ENCODE measurements around the gene EGF.
"Not testable (repeated sequence)": the region's sequence is repeated elsewhere in the genome, so short reads cannot be mapped to it uniquely, and the experiment has no call there.

EGF gene

DNA sequence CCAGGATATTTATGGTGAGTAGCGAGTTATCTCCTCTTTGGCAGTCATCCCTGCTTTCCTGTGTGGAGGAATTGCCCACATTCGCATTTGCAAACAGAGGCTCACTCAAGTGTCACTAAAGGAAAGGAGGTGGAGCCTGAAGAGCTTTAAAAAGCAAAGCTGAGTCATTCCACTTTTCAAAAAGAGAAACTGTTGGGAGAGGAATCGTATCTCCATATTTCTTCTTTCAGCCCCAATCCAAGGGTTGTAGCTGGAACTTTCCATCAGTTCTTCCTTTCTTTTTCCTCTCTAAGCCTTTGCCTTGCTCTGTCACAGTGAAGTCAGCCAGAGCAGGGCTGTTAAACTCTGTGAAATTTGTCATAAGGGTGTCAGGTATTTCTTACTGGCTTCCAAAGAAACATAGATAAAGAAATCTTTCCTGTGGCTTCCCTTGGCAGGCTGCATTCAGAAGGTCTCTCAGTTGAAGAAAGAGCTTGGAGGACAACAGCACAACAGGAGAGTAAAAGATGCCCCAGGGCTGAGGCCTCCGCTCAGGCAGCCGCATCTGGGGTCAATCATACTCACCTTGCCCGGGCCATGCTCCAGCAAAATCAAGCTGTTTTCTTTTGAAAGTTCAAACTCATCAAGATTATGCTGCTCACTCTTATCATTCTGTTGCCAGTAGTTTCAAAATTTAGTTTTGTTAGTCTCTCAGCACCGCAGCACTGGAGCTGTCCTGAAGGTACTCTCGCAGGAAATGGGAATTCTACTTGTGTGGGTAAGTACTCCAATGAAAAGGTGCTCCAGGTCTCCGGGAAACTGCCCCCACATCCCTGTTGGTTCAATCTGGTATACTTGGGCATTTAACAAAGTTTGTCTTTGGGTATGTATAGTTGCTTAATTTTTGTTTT lies at the start of gene EGF:
Gene EGF (plus strand): TSS at position 178 of the 890 bp plus-strand sequence. CDS start 453 bp downstream, at position 631.
- no peak for DNase-seq

DNA sequence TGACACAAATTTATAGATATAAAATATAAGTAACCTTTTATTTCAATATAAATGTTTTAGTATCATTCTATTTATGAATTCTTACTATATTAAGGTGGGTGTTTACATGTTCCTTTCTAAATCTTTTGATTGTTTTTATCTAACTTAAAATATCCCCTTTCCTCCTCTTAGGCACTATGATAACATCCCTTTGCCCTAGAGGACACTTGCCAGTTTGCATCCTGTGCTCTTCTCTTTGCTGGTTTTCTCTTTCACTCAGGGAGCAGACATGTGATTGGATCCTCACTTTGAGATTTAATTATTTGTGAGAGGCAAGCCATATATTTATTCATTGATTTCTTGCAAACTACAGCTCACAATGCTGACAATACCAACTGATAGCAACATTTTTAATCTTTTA lies 48.5 kb upstream of the EGF start:
- no peak for DNase-seq

DNA sequence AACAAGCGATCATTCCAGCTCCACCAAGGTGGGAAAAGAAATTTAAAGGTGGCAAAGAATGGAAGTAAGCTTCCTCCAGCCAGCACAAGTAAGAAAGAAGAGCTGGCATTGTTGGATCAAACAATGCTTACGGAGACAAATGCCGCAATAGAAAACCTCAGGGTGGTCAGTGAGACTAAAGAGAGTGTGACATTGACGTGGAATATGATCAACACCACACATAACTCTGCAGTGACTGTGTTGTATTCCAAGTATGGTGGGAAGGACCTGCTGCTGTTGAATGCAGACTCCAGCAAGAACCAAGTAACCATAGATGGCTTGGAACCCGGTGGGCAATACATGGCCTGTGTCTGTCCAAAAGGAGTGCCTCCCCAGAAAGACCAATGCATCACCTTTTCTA lies 42.6 kb upstream of the EGF start:
- no peak for DNase-seq

DNA sequence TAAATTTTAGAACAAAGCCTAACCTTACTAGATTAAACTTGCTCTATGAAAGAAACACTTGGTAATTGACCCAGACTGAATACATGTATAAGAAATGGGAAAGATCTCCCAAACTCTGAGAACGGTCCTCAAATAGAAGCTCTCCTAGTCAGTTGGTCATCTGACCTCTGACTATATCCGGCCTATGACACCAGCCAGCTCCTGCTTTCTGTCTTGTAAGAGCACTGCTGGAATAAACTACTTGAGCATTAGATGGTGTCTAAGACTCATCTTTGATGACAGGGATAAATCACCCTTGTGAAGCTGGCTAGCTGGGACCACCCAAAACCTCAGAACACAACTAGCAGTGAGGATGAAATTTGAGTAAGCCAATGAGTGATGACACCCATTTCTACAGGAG lies 40.6 kb upstream of the EGF start:
- no peak for DNase-seq

DNA sequence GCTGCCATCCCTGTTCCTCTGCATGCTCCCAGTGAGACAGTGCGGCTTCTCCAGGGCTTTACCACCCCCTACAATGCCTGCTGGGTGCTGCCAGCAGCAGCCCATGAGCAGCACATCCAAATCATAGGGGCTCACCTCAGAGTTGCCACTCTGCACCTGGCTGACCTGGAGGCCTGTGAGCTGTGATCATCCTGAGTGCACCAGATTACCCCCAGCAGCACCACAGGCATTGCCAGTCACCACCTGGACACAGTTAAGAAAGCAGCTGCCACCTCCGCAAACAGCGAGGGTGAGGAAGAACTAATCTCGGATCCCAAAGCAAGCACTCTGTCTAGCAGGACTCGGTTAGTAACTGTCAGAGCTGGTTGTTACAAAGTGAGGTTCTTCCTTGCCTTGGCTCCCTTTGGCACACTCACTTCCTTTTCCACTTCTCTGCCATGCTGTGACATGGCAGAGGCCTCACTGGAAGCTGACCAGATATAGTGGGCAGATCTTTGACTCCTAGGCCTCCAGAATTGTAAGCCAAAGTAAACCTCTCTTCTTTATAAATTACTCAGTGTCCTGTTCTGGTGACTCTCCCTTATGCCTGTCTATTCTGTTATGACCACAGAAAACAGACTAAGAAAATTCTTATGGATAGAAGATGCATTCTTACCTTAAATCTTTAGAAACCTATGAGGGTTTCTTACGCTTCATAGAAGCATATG lies 39.6 kb upstream of the EGF start:
- DNase-seq: no peak

DNA sequence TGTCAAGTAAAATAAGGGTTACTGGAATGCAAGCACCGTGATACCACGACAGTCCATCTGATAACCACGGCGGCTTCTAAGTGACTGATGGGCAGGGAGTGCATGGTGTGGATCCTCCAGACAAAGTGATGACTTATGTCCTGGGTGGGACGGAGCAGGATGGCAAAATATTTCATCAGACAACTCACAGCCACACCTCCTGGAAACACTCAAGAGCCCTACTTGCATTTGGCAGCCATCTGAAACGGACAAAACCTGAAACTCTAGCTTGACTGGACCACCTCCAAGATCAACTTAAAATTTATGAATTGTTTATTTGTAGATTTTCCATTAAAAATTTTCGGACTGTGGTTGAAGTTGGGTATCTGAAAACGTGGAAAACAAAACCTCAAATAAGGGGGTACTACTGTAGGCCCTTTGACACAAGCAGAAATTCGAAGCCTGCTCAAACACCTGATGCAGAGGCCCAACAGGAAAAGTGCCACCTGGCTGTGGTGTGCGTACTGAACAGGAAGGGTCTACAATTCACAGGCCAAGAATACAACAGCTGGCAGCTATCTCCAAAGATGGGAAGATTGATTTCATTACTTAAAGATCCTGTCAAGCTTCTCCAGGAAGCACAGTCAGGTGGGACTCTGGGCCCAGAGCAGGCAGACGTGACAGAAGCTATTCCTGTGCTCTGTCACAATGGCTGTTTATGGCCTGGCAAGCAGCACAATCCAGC lies 38.7 kb upstream of the EGF start:
- no peak for DNase-seq

DNA sequence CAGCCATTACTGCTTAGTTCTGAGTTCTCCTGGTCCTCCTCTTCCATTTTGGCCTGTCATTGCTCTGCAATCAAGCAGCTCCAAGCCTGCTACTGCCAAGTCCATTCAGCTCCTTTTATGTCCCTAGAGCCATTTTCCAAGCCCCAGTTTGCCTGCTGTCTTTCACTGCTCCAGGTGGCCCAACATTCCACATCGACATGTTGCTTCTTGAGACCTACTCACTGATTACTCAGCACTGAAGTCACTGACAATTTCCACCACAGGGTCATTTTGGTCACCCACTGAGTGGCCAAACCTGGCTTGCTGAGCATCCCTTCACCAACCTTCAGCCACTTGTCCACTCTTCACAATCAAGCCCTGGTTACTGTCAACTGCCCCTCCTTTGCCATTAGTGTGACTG lies 37.6 kb upstream of the EGF start:
- no peak for DNase-seq

DNA sequence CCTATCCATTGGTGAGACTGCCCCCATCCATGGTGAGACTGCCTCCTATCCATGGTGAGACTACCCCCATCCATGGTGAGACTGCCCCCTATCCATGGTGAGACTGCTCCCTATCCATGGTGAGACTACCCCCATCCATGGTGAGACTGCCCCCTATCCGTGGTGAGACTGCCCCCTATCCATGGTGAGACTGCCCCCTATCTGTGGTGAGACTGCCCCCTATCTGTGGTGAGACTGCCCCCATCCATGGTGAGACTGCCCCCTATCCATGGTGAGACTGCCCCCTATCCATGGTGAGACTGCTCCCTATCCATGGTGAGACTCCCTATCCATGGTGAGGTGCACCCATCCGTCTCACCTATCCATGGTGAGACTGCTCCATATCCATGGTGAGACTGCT lies 37.1 kb upstream of the EGF start:
- not testable (repeated sequence) for DNase-seq

DNA sequence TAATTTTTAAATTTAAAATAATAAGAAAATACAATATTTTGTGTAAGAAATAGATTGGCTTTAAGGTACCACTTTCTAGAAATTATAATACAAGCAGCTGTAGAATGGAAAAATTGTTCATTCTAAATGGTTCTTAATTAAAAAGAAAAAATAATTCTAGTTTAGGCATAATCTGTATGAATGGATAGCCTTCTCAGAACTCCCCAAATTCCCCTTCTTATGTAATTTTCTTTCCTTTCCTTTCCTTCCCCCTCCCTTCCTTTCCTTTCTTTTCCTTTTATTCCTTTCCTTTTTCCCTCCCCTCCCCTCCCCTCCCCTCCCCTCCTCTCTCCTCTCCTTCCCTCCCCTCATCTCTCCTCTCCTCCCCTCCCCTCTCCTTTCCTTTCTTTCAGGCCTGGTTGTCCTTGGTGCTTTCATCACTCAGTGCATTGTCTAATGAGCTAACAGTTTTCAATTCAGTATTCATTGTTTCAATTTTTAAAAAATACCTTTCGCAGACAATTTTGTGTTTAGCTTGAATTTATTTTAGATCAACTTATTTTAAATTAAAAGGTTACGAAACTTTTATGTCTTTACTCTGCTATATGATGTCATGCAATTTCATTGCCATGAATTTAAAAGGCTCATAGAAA lies 35.9 kb upstream of the EGF start:
- no peak for DNase-seq

DNA sequence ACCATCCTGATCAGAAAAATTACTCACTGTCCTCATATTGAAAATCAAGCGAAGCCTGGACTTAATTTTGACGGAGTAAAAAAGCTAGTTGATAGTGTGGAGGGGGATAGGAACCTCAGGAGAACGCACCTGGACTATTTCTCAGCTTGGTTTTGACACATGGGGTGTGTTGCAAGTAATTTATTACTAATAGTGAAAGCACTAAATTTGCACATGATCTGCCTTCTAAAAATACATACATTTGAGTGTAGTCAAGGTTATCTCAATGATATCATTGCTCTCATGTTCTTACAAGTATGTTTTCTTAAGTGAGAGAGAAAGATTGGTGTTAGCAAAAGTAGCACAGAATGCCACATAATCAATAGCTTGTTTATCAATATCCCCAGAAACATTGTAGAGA lies 35.3 kb upstream of the EGF start:
- no peak for DNase-seq

DNA sequence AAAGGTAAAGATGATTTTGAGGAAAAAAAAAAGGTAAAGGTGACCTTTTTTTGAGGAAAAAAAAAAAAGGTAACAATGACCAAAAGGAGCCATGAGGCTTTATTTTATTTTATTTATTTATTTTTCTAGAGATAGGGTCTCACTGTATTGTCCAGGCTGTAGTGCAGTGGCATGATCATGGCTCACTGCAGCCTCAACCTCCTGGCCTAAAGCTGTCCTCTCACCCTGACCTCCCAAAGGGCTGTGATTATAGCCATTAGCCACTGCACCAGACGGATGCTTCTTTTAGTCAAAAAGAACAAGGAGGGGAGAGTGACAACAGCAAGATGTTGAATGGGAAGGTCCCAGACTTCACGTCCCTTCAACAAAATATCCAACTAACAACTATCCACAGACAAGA lies 34.3 kb upstream of the EGF start:
- DNase-seq: no peak

DNA sequence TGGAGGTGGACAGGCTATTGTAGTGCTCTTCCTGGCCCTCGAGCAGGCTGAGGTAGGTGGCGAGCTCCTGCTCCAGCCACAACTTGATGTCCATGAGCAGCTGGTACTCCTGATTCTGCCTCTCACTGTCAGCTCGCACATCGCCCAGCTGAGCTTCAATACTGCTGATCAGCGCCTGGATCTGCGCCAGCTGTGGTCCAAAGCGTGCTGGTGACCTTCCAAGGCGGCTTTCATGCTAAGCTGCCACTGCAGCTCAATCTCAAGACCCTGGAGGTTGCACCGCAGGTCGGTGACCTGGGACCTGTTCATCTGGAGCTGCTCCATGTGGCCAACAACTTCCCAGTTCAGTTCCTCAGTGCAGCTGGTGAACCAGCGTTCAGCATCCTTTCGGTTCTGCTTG lies 33.6 kb upstream of the EGF start:
- DNase-seq: no peak

DNA sequence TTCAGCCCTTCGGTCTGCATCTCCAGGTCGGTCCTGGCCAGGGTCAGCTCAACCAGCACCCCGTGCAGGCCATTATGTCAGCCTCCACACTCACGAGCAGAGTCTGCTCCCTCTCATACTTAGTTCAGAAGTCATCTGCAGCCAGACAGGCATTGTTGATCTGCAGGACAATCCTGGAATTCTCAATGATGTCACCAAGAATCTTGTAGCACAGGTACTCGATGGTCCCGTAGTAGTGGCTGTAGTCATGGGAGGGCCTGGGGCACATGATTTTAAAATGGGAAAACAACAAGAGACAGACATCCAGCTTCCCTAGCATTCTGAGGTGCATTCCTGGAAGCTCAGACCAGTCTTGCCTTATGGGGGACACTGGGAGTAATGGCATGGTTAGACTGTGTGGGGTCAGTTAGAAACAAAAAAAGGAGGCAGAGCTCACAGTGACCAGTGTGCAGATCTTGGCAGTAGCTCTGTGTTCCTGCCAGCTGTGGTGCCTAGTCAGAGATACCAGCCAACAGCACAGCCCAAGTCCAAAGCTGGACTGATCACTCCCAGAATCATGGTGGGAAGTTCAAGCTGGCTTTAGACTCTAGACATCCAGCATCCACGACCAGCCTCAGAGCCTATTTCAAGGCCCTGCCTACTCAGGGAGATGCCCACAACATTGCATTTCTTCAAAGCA lies 32.9 kb upstream of the EGF start:
- DNase-seq: no peak

DNA sequence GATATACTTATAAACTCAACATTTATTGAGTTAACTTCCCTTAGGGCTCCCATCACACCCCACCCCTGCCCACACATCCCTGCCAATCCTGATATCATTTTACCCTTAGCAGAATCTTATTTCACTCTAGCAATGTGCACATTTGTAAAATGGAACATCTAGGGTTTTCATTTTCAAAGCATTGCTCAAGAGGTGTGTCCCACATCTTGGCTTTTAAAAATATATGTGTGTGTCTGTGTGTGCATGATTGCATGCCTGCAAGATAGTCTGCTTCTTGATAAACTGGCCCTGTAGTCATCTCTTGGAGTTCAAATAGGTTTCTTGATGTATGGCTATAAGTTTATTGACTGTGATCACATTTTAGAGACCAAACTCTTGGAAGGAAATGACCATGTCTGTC lies 26.4 kb upstream of the EGF start:
- DNase-seq: no peak

DNA sequence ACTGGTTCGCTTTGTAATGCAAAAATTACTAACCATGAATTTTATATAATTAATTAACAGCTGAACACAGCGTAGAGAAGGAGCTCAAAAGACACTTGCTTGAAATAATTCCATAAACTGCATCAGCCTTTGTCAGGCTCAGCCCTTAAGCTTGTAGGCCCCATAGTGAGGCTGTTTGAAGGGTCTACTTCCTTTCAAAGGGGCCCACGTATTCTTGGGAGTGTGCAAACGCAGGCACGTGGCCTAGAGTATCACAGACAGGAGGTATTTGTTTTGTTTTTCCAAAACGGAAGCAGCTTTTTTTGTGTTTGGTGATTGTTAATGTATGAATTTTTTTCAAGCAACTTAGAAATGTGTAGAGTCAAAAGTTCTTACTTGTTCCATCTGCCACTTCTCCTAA lies 25.6 kb upstream of the EGF start:
- no peak for DNase-seq

DNA sequence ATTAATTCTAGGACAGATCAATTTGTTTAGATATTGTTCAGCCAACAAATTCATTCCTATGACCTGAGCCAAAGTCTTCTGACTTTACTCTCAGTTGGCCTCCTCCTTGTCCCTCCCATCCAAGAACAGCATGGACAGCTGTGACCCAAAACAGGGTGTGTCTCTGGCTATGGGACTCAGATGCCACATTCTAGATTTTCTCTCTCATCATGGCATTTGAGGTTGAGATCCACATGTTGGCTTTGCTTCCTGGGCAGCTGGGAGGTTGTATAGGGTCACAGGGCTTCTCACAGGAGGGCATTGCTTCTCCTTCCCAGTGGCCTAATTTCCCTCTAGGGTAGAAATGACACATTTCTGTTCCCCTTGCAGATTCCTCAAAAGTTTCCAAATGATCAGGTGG lies 22.6 kb upstream of the EGF start:
- no peak for DNase-seq

DNA sequence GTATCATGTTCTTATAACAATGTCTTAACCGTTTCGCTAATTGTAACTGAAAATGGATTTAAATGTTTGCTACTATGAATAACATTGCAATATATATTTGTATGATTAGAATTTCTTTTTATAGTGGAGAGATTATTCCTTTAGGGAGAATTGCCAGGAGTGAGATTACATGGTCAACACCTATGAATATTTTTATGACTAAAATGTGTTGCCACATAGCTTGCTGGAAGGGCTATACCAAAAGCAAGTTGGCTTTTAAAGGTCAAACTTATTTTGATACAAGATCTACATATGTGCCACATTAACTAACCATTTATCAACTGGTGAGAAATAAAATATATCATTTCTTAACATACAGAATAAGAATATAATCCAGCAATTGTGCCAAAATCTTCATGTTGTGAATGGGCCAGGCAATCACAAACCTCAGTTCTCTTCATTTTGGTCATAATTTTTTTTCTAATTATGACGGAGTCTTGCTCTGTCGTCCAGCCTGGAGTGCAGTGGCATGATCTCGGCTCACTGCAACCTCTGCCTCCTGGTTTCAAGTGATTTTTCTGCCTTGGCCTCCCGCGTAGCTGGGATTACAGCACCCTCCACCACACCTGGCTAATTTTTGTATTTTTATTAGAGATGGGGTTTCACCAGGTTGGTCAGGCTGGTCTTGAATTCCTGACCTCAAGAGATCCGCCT lies 10.0 kb upstream of the EGF start:
- no peak for DNase-seq

DNA sequence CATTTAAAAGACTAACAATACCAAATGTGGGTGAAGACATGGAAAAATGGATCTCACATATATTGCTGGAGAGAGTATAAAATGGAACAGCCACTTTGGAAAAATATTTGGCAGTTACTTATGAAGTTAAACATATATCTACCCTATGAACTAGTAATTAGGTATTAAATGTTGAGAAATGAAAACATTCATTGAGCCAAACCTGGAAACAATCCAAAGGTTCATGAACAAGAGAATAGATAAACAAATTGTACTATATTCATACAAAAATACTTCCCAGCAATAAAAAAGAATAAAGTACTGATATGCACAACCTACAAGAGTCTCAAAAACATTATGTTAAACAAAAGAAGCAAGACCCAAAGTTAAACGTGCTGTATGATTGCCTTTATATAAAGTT lies 4.0 kb upstream of the EGF start:
- DNase-seq: no peak

DNA sequence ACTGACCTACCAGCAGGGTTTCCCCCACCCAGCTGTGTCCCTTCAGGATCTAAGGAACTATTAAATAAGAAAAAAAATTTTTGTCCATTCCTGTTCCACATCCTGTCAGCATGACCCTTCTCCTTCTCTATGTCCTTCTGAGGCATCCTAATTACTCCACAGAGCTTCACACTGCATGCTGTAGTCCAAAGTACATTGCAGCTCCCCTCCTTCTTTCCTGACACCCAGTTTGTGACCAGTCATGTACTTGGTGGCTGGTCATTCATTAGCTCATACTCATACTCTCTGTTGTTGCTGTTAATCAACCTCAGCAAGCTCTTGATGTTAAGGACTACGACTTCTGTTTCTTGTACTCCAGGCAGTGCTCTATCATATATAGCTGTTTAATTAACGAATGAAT lies 2.4 kb upstream of the EGF start:
- DNase-seq: no peak

DNA sequence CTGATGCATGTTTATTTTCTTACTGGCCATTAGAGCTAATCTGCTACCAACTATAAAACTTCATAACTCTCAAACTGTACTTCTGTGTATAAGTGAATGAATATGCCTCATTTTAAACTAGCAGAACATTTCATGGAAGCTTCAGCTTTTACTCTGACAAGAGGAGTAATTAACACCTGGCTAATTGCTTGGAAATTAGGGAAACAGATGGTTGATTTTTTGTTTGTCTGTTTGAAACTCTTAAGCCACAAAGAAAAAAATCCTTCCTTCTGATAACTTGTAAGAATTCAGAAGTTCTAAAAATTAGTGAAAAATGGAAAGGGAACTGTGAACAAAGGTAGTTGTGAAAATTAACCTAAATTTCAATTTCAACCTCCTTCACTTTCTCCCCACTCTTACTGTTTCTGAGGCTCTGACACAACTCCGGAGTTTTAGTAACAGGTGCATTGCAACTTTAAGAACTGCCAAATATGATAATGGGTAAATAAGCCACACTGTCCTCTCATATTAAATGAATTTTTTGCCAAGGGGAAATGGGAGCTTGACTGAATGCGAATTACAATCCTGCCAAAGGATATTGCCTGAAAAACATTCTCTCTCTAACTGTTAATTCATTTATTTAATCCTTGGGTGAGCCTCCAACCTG lies 1.0 kb downstream of the EGF start:
- DNase-seq: no peak

DNA sequence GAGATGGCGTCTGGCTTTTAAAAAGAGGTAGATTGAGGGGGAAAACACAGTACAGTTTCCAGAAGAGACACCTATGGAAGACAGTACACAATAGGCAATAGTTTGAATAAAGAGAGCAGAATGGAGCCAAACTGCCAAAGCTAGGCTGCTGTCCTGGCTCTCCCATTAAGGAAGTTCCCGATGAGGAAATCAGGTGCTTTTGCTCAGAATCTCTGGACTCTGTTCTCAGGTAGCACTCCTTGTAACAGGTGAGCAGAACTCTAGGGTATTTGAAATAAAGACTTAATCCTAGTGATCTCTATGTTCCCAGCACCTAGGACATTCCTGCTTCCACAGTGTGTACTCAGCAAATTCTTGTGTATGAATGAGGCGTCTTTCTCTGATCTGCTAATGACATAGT lies 1.6 kb downstream of the EGF start:
- no peak for DNase-seq
